ENCODE data around the gene KRT34.

KRT34 gene

GRCh38 chr17:41335747-41336146 is 46.4 kb downstream of the KRT34 start:
- no peaks in the 10 kb centered on the region for H3K36me3 ChIP-seq (ENCODE audit: control insufficient read depth in 2 of 2, insufficient read depth in 1 of 2, low read length in 2 of 2)
- no peak overlapping the region for H3K4me3 ChIP-seq (ENCODE audit: low read depth, low read length)
- no peak overlapping the region for H3K27ac ChIP-seq (ENCODE audit: extremely low read depth, low read depth, low read length)
- H3K4me1 ChIP-seq (ENCODE audit: control insufficient read depth, insufficient read depth, low read length): no peaks in the 10 kb centered on the region
- H3K9me3 ChIP-seq (ENCODE audit: control insufficient read depth, insufficient read depth, low read depth, low read length): no peaks in the 10 kb centered on the region
- ChIA-PET CTCF (interaction anchor here (0.6 to 1.9 kb wide), 3 partner anchors 10 to 331 kb away, joined by 3 to 10 read pairs (median 4); no protein-coding TSS in a partner anchor), POLR2A (no interaction called here)
- no peak for TF ChIP-seq ZNF311 (tag by site-specific recombination; IDR thresholded peaks at IDR 0.05; ENCODE audit: borderline replicate concordance)
- no peak for TF ChIP-seq PATZ1 (tag by site-specific recombination; IDR thresholded peaks at IDR 0.05)
- TF ChIP-seq SCRT2 (tag by site-specific recombination; IDR thresholded peaks at IDR 0.05): no peak
- TF ChIP-seq ZNF157 (tag by site-specific recombination; IDR thresholded peaks at IDR 0.05): no peak
- TF ChIP-seq ZNF677 (tag by site-specific recombination; IDR thresholded peaks at IDR 0.05): no peak
- no peak for TF ChIP-seq ZNF354C (tag by site-specific recombination; IDR thresholded peaks at IDR 0.05; ENCODE audit: borderline replicate concordance, low read depth)
- no peak for TF ChIP-seq ZNF843 (tag by site-specific recombination; IDR thresholded peaks at IDR 0.05)
- no peak for TF ChIP-seq ZNF155 (tag by site-specific recombination; IDR thresholded peaks at IDR 0.05)
- TF ChIP-seq PRDM4 (tag by site-specific recombination; IDR thresholded peaks at IDR 0.05): no peak
- no peak for TF ChIP-seq ZNF121 (tag by site-specific recombination; IDR thresholded peaks at IDR 0.05)
- TF ChIP-seq ZNF394 (tag by site-specific recombination; IDR thresholded peaks at IDR 0.05; ENCODE audit: borderline replicate concordance): no peak
- no peak for TF ChIP-seq ZNF16 (tag by site-specific recombination; IDR thresholded peaks at IDR 0.05; ENCODE audit: low read depth)
- no peak for TF ChIP-seq ZNF558 (tag by site-specific recombination; IDR thresholded peaks at IDR 0.05)
- no peak for TF ChIP-seq ZNF704 (tag by site-specific recombination; IDR thresholded peaks at IDR 0.05)
- TF ChIP-seq ZNF239 (tag by site-specific recombination; IDR thresholded peaks at IDR 0.05): no peak
- no peak for TF ChIP-seq ZNF792 (tag by site-specific recombination; IDR thresholded peaks at IDR 0.05)

GRCh38 chr17:41334385-41335305 is 47.5 kb downstream of the KRT34 start:
- no peak overlapping the region for H3K27ac ChIP-seq (ENCODE audit: extremely low read depth, low read depth, low read length)
- no peaks in the 10 kb centered on the region for H3K9me3 ChIP-seq (ENCODE audit: control insufficient read depth, insufficient read depth, low read depth, low read length)
- POLR2A ChIA-PET: interaction anchor here (0.6 kb wide), 1 partner anchor 141 kb away, joined by 5 read pairs; no protein-coding TSS in a partner anchor
- no peaks in the 10 kb centered on the region for H3K36me3 ChIP-seq (ENCODE audit: control insufficient read depth in 2 of 2, insufficient read depth in 1 of 2, low read length in 2 of 2)
- CTCF ChIA-PET: interaction anchor here (0.7 to 2.9 kb wide), 4 partner anchors 13 to 328 kb away, joined by 3 to 19 read pairs (median 4); partner anchors contain the start of gene KRTAP1-4
- H3K4me1 ChIP-seq (ENCODE audit: control insufficient read depth, insufficient read depth, low read length): no peaks in the 10 kb centered on the region
- H3K4me3 ChIP-seq (ENCODE audit: low read depth, low read length): no peak overlapping the region
- TF ChIP-seq ZNF223 (tag by site-specific recombination; IDR thresholded peaks at IDR 0.05) (no peak), HOXC10 (CRISPR knock-in tag; IDR thresholded peaks at IDR 0.05) (no peak), ZNF362 (tag by site-specific recombination; IDR thresholded peaks at IDR 0.05) (no peak), ZNF394 (tag by site-specific recombination; IDR thresholded peaks at IDR 0.05; ENCODE audit: borderline replicate concordance) (no peak), ZNF311 (tag by site-specific recombination; IDR thresholded peaks at IDR 0.05; ENCODE audit: borderline replicate concordance) (no peak), ZFP37 (tag by site-specific recombination; IDR thresholded peaks at IDR 0.05) (no peak), HOXD13 (CRISPR knock-in tag; IDR thresholded peaks at IDR 0.05; ENCODE audit: borderline replicate concordance) (no peak)

All from HEK293 (cell line).